Suprapubic skin (tissue), 4 donors: Measurements from ENCODE around the gene SLC25A3. TPM values are rescaled to one million over a fixed set of nuclear protein-coding genes. Genes with fewer than 3 reads are reported as not detected.
A peak's percentile ranks its signal among the peaks of the same experiment; 100 is the strongest.

Experiments used
- DNase-seq, 2 donors: peaks; one replicate each; pipeline ENCODE4 v3.0.0-alpha.2; 2019; ENCODE audit warnings: low spot score in 2 of 2
- H3K27ac ChIP-seq: fragments of 200-600 bp; sonication (generic); one replicate; pipeline ENCODE4 v1.5.1; 2019
- H3K27me3 ChIP-seq: fragments of 200-600 bp; sonication (generic); one replicate; pipeline ENCODE4 v1.5.1; 2019
- H3K36me3 ChIP-seq: fragments of 200-600 bp; sonication (generic); one replicate; pipeline ENCODE4 v1.5.1; 2019
- H3K4me1 ChIP-seq: fragments of 200-600 bp; sonication (generic); one replicate; pipeline ENCODE4 v1.5.1; 2019
- H3K4me3 ChIP-seq: fragments of 200-600 bp; sonication (generic); one replicate; pipeline ENCODE4 v1.5.1; 2019; ENCODE audit warnings: mild to moderate bottlenecking
- H3K9me3 ChIP-seq: fragments of 200-600 bp; sonication (generic); one replicate; pipeline ENCODE4 v1.5.1; 2019
- EP300 ChIP-seq: sonication (generic); formaldehyde crosslinking; IDR thresholded peaks from one replicate; pipeline ENCODE4 v1.6.1; 2017; ENCODE audit warnings: antibody characterized with exemption
- POLR2A ChIP-seq, 2 donors: fragments of 450-650 bp; IDR thresholded peaks; one replicate each; pipeline ENCODE4 v1.6.1; 2017; ENCODE audit warnings: antibody characterized with exemption in 2 of 2, mild to moderate bottlenecking in 2 of 2, moderate library complexity in 2 of 2
- POLR2AphosphoS5 ChIP-seq, 3 donors: sonication (generic); formaldehyde crosslinking; IDR thresholded peaks; one replicate each; pipeline ENCODE4 v1.6.1; 2017; ENCODE audit warnings: antibody characterized with exemption in 3 of 3
- WGBS: methylation state at CpG from one replicate; pipeline ENCODE4 v1.1.5; 2018; 5-methylcytosine and 5-hydroxymethylcytosine counted together
- total RNA-seq, 4 donors: library from RNA; depleted of rRNA; stranded (reverse); fragments of >200 nt; gene quantifications; one replicate each; pipeline ENCODE4 v1.1.0, GENCODE V29; 2016
- TF ChIP-seq, protein P1 (sequence below), 2 donors: fragments of 200-600 bp in 1 of 2; fragments of 450-650 bp in 1 of 2; sonication (generic) in 1 of 2; IDR thresholded peaks; one replicate each; pipeline ENCODE4 v1.5.1; 2016 to 2019; ENCODE audit warnings: antibody characterized with exemption in 2 of 2, mild to moderate bottlenecking in 1 of 2, moderate library complexity in 1 of 2

The SLC25A3 gene
- total RNA-seq, 4 donors from 2014 or later = 375 to 558 (median 498) TPM

DNA sequence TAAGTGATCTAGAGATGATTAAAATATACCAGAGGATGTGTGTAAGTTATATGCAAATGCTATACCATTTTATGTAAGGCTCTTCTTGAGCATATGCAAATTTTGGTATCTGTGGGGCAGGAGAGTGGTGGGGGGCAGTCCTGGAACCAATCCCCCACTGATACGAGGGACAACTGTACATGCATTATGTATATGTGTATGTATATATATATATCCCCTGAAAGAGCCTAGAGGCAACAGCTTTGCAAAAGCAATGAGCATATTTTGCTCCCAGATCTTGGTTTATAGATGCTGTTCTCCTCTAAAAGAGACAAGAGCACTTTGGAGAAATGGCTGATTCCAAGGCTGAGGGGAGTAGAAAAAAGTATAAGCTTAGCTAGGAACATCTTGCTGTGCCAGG lies 12.4 kb upstream of the SLC25A3 start:
- no peak overlapping the region for H3K4me3 ChIP-seq
- no peaks in the 10 kb centered on the region for H3K27me3 ChIP-seq
- TF ChIP-seq EP300 = no peak
- no peak for TF ChIP-seq POLR2A (IDR thresholded peaks at IDR 0.05)
- TF ChIP-seq POLR2AphosphoS5 (IDR thresholded peaks at IDR 0.05) = no peak
- TF ChIP-seq, protein P1, sequence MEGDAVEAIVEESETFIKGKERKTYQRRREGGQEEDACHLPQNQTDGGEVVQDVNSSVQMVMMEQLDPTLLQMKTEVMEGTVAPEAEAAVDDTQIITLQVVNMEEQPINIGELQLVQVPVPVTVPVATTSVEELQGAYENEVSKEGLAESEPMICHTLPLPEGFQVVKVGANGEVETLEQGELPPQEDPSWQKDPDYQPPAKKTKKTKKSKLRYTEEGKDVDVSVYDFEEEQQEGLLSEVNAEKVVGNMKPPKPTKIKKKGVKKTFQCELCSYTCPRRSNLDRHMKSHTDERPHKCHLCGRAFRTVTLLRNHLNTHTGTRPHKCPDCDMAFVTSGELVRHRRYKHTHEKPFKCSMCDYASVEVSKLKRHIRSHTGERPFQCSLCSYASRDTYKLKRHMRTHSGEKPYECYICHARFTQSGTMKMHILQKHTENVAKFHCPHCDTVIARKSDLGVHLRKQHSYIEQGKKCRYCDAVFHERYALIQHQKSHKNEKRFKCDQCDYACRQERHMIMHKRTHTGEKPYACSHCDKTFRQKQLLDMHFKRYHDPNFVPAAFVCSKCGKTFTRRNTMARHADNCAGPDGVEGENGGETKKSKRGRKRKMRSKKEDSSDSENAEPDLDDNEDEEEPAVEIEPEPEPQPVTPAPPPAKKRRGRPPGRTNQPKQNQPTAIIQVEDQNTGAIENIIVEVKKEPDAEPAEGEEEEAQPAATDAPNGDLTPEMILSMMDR (IDR thresholded peaks at IDR 0.05) = no peak
- no peak overlapping the region for H3K27ac ChIP-seq
- H3K36me3 ChIP-seq = no peaks in the 10 kb centered on the region
- no peaks in the 10 kb centered on the region for H3K4me1 ChIP-seq
- no peak for DNase-seq
- no peaks in the 10 kb centered on the region for H3K9me3 ChIP-seq
- WGBS = 74% methylated on average over 1 of the region's 1 CpG

DNA sequence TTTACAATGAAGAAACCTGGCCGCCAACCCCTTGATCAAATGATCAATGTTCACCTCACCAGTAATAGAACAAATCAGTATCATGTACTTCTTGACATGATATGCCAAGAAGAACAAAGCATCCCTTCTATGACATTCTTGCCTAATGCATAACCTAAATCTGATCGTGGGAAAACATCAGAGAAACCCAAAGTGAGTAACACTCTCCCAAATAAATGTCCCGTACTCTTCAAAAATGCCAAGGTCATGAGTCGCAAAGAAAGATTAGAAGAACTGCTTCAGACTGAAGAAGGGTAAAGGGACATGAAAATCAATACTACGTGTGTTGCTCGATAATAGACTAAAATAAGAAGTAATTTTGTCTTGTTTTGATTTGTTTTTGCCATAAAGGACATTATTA lies 11.4 kb upstream of the SLC25A3 start:
- H3K9me3 ChIP-seq = no peaks in the 10 kb centered on the region
- no peak overlapping the region for H3K27ac ChIP-seq
- H3K4me1 ChIP-seq = no peaks in the 10 kb centered on the region
- no peak for DNase-seq
- TF ChIP-seq, protein P1 (IDR thresholded peaks at IDR 0.05) = no peak
- 90% methylated on average over 6 of the region's 6 CpGs for WGBS
- H3K36me3 ChIP-seq = no peaks in the 10 kb centered on the region
- H3K4me3 ChIP-seq = no peak overlapping the region
- H3K27me3 ChIP-seq = no peaks in the 10 kb centered on the region

DNA sequence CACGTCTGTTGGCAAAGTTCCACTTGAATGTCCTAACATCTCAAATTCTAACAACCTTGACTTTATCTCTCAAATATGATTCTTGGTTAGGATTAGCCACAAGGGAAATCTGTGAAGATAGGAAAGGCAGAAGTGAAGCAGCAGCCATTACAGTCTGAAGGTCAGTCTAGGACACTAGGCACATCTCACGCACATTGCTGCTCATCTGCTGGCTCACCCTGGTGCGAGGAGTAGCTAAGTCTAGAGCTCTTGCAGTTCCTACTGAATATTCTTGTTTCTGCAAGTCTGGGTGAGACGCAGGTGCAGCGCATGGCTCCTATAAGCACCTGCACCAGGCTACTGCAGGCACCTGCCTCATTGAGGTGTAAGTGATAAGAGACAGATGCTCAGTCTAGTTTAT lies 6.4 kb upstream of the SLC25A3 start:
- no peak overlapping the region for H3K4me3 ChIP-seq
- TF ChIP-seq POLR2A (IDR thresholded peaks at IDR 0.05) (no peak), EP300 (no peak), POLR2AphosphoS5 (IDR thresholded peaks at IDR 0.05) (no peak)
- TF ChIP-seq, protein P1 (IDR thresholded peaks at IDR 0.05) = no peak
- H3K9me3 ChIP-seq = no peaks in the 10 kb centered on the region
- H3K4me1 ChIP-seq = no peaks in the 10 kb centered on the region
- 86% methylated on average over 4 of the region's 5 CpGs for WGBS
- H3K27me3 ChIP-seq = no peaks in the 10 kb centered on the region
- no peak for DNase-seq
- H3K36me3 ChIP-seq = no peaks in the 10 kb centered on the region
- no peak overlapping the region for H3K27ac ChIP-seq

DNA sequence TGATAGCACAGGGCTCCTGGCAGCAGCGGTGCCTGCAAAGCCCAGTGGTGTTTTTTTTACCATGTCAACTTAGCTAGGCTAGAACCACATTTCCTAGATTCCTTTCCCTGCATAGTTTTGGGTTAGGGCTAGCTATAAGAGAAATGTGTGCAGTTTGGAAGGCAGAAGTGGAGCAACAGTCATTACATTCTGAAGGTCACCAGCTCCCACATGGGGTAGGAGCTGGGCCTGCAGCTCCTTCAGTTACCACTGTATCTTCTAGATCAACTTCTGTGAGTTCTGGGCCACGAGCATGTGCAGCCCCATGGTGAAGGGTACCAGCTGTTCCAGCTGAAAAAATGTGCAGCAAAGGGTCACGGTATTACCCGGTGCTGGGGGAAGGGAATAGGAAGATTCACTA lies 2.3 kb upstream of the SLC25A3 start:
- TF ChIP-seq POLR2AphosphoS5 (IDR thresholded peaks at IDR 0.05) (no peak), EP300 (no peak), POLR2A (IDR thresholded peaks at IDR 0.05) (no peak)
- TF ChIP-seq, protein P1 (IDR thresholded peaks at IDR 0.05) = no peak
- WGBS = 86% methylated on average over 4 of the region's 4 CpGs
- DNase-seq = no peak

DNA sequence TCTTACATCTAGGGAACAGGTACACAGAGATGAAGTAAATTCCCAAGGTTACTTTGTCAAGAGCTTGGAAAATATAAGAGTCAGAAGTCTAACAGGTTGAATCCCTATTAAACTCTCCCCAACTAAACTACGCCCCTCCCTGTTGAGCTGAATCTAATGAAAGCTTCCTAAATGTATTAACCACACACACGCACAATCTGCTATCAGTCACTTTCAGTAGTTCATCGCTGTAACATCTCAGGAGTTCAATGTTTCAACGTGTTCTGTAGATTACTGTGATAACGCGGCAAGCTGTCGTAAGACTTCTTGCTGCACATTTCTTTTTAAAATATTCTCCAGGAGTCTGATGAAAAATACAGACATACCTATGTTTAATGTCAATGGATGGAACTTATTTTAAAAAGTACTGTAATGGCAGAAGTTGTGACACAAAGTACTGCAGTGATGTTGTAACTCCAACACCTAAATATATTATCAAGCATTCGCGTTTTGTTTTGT lies 612 bp upstream of the SLC25A3 start:
- H3K36me3 ChIP-seq = peaks cover 17% of the 10 kb centered on the region
- TF ChIP-seq POLR2AphosphoS5 (IDR thresholded peaks at IDR 0.05) = no peak
- no peak for TF ChIP-seq POLR2A (IDR thresholded peaks at IDR 0.05)
- TF ChIP-seq, protein P1 (IDR thresholded peaks at IDR 0.05) = no peak
- TF ChIP-seq EP300 = no peak
- DNase-seq = no peak

More for the DNA sequence above, 2.3 kb upstream of the SLC25A3 start:
- H3K9me3 ChIP-seq = no peaks in the 10 kb centered on the region
- H3K4me1 ChIP-seq = peaks cover 14% of the 10 kb centered on the region
- no peaks in the 10 kb centered on the region for H3K27me3 ChIP-seq
- peaks cover 2% of the 10 kb centered on the region for H3K36me3 ChIP-seq
- H3K27ac ChIP-seq = no peak overlapping the region
- H3K4me3 ChIP-seq = no peak overlapping the region

More for the DNA sequence above, 612 bp upstream of the SLC25A3 start:
- Histone ChIP-seq H3K27ac (peak overlapping the region; percentile 93), H3K4me3 (peak overlapping the region; percentile 67), H3K4me1 (peaks cover 17% of the 10 kb centered on the region), H3K9me3 (no peaks in the 10 kb centered on the region), H3K27me3 (no peaks in the 10 kb centered on the region)
- WGBS = 25% methylated on average over 9 of the region's 9 CpGs
